Stimulated activated CD8-positive, alpha-beta memory T cell treated with anti-CD3 and anti-CD28 coated beads, Interleukin-7, amount 100 ng/mL, for 24 hours (primary cell): ENCODE results near the gene NOS1.

Experiments used
- DNase-seq: peaks from one replicate; pipeline ENCODE4 v3.0.0-alpha.2; 2020; ENCODE audit warnings: low read depth

The NOS1 gene

GRCh38 chr12:117171499-117172162, 189.8 kb downstream of the NOS1 start:
- no peak for DNase-seq

- no peak for DNase-seq
These were observed 191.9 kb downstream of the NOS1 start for GRCh38 chr12:117169548-117169947.

- no peak for DNase-seq
These were observed 192.4 kb downstream of the NOS1 start for GRCh38 chr12:117168976-117169375.

GRCh38 chr12:117167769-117168168, 193.7 kb downstream of the NOS1 start:
- DNase-seq, result no peak

- no peak for DNase-seq
These were observed 195.3 kb downstream of the NOS1 start for GRCh38 chr12:117166107-117166506.

- no peak for DNase-seq
These were observed 196.1 kb downstream of the NOS1 start for GRCh38 chr12:117165342-117165741.

- DNase-seq, result no peak
These were observed 198.8 kb downstream of the NOS1 start for GRCh38 chr12:117162633-117163032.

- DNase-seq, result no peak
These were observed 199.3 kb downstream of the NOS1 start for GRCh38 chr12:117162167-117162539.

GRCh38 chr12:117161460-117162166, 199.8 kb downstream of the NOS1 start:
- no peak for DNase-seq

GRCh38 chr12:117159674-117160073, 201.8 kb downstream of the NOS1 start:
- DNase-seq, result no peak

GRCh38 chr12:117158911-117159553, 202.4 kb downstream of the NOS1 start:
- DNase-seq, result no peak
